Testis (tissue), 2 donors: ENCODE data around the gene NOS1.

Experiments used
- POLR2A ChIP-seq: fragments of 450-650 bp; IDR thresholded peaks from one replicate; pipeline ENCODE4 v1.6.1; 2017; ENCODE audit warnings: antibody characterized with exemption, mild to moderate bottlenecking, moderate library complexity
- TF ChIP-seq, protein P1 (sequence below), 3 experiments: fragments of 450-650 bp in 2 of 3; fragments of 200-600 bp in 1 of 3; sonication (generic) in 1 of 3; IDR thresholded peaks; one replicate each; pipeline ENCODE4 v1.5.1; 2016 to 2019; ENCODE audit warnings: antibody characterized with exemption in 3 of 3, mild to moderate bottlenecking in 2 of 3, moderate library complexity in 1 of 3

- TF ChIP-seq, protein P1, sequence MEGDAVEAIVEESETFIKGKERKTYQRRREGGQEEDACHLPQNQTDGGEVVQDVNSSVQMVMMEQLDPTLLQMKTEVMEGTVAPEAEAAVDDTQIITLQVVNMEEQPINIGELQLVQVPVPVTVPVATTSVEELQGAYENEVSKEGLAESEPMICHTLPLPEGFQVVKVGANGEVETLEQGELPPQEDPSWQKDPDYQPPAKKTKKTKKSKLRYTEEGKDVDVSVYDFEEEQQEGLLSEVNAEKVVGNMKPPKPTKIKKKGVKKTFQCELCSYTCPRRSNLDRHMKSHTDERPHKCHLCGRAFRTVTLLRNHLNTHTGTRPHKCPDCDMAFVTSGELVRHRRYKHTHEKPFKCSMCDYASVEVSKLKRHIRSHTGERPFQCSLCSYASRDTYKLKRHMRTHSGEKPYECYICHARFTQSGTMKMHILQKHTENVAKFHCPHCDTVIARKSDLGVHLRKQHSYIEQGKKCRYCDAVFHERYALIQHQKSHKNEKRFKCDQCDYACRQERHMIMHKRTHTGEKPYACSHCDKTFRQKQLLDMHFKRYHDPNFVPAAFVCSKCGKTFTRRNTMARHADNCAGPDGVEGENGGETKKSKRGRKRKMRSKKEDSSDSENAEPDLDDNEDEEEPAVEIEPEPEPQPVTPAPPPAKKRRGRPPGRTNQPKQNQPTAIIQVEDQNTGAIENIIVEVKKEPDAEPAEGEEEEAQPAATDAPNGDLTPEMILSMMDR (IDR thresholded peaks at IDR 0.05): no peak
- TF ChIP-seq POLR2A: no peak
These were observed 77.3 kb downstream of the NOS1 start for GRCh38 chr12:117284140-117284539.
